CD4-positive, alpha-beta memory T cell (primary cell): ENCODE measurements around the gene MAGI2. TPM values are rescaled to one million over a fixed set of nuclear protein-coding genes. Genes with fewer than 3 reads are reported as not detected.

Experiments used
- CTCF ChIA-PET: fragments of 350-600 bp; sonication (Branson Sonifier 250); formaldehyde crosslinking; loops from one replicate; lab custom pipeline; 2021; ENCODE audit warnings: inconsistent platforms; ENCODE audit not compliant: partially characterized antibody; lab: Charles Lee
- POLR2A ChIA-PET: fragments of 350-600 bp; sonication (Branson Sonifier 250); formaldehyde crosslinking; loops from one replicate; lab custom pipeline; 2021; ENCODE audit not compliant: partially characterized antibody; lab: Charles Lee
- DNase-seq, 5 donors: peaks; one replicate each; pipeline versions ENCODE4 v3.0.0 to v3.0.0-alpha.2; 2020 to 2022; ENCODE audit warnings: mixed read lengths in 1 of 5
- H3K27ac ChIP-seq: one replicate; pipeline ENCODE4 v1.7.0; 2013; ENCODE audit warnings: low read depth, low read length
- H3K27me3 ChIP-seq: 2 replicates; pipeline ENCODE4 v1.7.0; 2013; ENCODE audit warnings: mild to moderate bottlenecking, low read length, moderate library complexity; ENCODE audit not compliant: insufficient read depth
- H3K36me3 ChIP-seq: 2 replicates; pipeline ENCODE4 v1.7.0; 2013; ENCODE audit warnings: mild to moderate bottlenecking, low read length, moderate library complexity; ENCODE audit not compliant: insufficient read depth
- H3K4me1 ChIP-seq: 2 replicates; pipeline ENCODE4 v1.7.0; 2013; ENCODE audit warnings: mild to moderate bottlenecking, low read length, moderate library complexity; ENCODE audit not compliant: insufficient read depth
- H3K4me3 ChIP-seq, 2 donors: one replicate each; pipeline ENCODE4 v1.7.0; 2013; ENCODE audit warnings: low read length in 2 of 2, mild to moderate bottlenecking in 1 of 2
- H3K9me3 ChIP-seq, 2 donors: one replicate each; pipeline ENCODE4 v1.7.0; 2013; ENCODE audit warnings: low read length in 2 of 2, control low read depth in 1 of 2; ENCODE audit not compliant: control insufficient read depth in 1 of 2
- H3K27ac Mint-ChIP-seq, 7 donors: one replicate each; pipeline ENCODE4 v1.8.0; 2020 to 2021; ENCODE audit warnings: mixed read lengths in 7 of 7, mild to moderate bottlenecking in 6 of 7, inconsistent platforms in 3 of 7, moderate library complexity in 3 of 7
- H3K27me3 Mint-ChIP-seq, 2 donors: one replicate each; pipeline ENCODE4 v1.8.0; 2020 to 2021; ENCODE audit warnings: mixed read lengths in 2 of 2
- H3K36me3 Mint-ChIP-seq, 2 donors: one replicate each; pipeline ENCODE4 v1.8.0; 2020 to 2021; ENCODE audit warnings: mixed read lengths in 2 of 2, inconsistent platforms in 1 of 2, mild to moderate bottlenecking in 1 of 2
- H3K4me1 Mint-ChIP-seq, 4 donors: one replicate each; pipeline ENCODE4 v1.8.0; 2020 to 2021; ENCODE audit warnings: mixed read lengths in 4 of 4, mild to moderate bottlenecking in 1 of 4
- H3K4me3 Mint-ChIP-seq, 8 donors: one replicate each; pipeline ENCODE4 v1.8.0; 2020 to 2021; ENCODE audit warnings: mixed read lengths in 8 of 8, mild to moderate bottlenecking in 7 of 8, moderate library complexity in 6 of 8, inconsistent platforms in 3 of 8
- H3K9me3 Mint-ChIP-seq, 8 donors: one replicate each; pipeline ENCODE4 v1.8.0; 2020 to 2021; ENCODE audit warnings: mixed read lengths in 8 of 8, mild to moderate bottlenecking in 5 of 8, inconsistent platforms in 3 of 8, moderate library complexity in 1 of 8
- intact Hi-C: fragments of 100-400 bp; cut with micrococcal nuclease; formaldehyde crosslinking; loops from one replicate; pipeline ENCODE4 v1.15.1; 2023
- polyA plus RNA-seq, 2 donors: library from polyadenylated mRNA; unstranded; fragments of 300-500 nt; fragmentation: Illumina TruSeq; gene quantifications; one replicate each; pipeline ENCODE4 v1.2.3, GENCODE V29; 2021
- total RNA-seq, 2 experiments: library from RNA; stranded (reverse); gene quantifications; one replicate each; pipeline ENCODE4 v1.2.3, GENCODE V29; 2021

The MAGI2 gene
- total and polyA plus RNA-seq, 4 experiments from 2014 or later, result 0.23 to 0.25 TPM; not detected in 2

DNA sequence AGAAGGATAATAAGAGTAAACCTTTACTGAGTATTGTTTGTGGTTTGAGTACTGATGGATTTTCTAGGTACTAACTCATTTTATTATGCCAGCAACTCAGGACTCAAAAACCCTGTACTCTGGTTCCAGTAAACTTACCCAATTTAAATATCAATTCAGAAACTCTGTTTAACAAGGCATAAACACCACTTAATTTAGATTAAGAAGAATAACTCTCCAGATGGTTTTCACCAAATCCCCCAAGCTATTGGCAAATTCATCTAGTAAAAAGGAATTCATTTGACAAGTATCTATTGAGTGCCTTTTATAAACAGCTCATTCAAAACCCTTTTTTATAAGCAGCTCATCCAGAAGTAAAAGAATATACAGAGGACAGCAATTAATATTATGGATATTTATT, 1082.5 kb downstream of the MAGI2 start:
- H3K4me1 Mint-ChIP-seq, result no peaks in the 10 kb centered on the region
- Histone ChIP-seq H3K4me1 (no peaks in the 10 kb centered on the region), H3K9me3 (no peaks in the 10 kb centered on the region), H3K36me3 (no peaks in the 10 kb centered on the region), H3K27me3 (no peaks in the 10 kb centered on the region), H3K27ac (no peak overlapping the region), H3K4me3 (no peak overlapping the region)
- no peak overlapping the region for H3K27ac Mint-ChIP-seq
- no peak overlapping the region for H3K4me3 Mint-ChIP-seq
- ChIA-PET CTCF (no interaction called here), POLR2A (no interaction called here)
- no peaks in the 10 kb centered on the region for H3K36me3 Mint-ChIP-seq
- DNase-seq, result no peak
- H3K27me3 Mint-ChIP-seq, result peaks cover 0 to 1% of the 10 kb centered on the region in 2 donors
- intact Hi-C loops, result no loop called here
- peaks cover 0 to 2% (median 0%) of the 10 kb centered on the region in 8 donors for H3K9me3 Mint-ChIP-seq

DNA sequence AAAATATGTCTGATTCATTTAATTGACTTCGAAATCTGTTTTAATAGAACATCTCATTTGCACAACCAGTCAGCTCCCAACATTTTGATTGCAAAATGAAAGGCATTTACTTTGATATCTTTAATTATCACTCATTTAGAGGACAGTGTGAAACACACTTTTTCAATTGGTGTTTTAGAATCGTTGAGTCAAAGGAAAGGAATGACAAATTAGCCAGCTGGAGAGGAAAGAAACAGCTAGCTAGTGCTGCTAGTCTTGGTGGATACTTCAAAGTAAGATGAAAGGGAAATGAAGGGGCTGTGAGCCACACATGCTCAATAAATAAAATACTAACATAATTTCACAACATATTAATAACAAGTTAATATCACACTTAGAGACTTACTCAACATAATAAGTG, 1084.7 kb downstream of the MAGI2 start:
- Histone ChIP-seq H3K9me3 (no peaks in the 10 kb centered on the region), H3K4me3 (no peak overlapping the region), H3K36me3 (no peaks in the 10 kb centered on the region), H3K27ac (no peak overlapping the region), H3K27me3 (no peaks in the 10 kb centered on the region), H3K4me1 (no peaks in the 10 kb centered on the region)
- no peaks in the 10 kb centered on the region for H3K9me3 Mint-ChIP-seq
- CTCF ChIA-PET, result no interaction called here
- H3K27ac Mint-ChIP-seq, result no peak overlapping the region
- POLR2A ChIA-PET, result no interaction called here
- H3K27me3 Mint-ChIP-seq, result no peaks in the 10 kb centered on the region
- intact Hi-C loops, result no loop called here
- no peaks in the 10 kb centered on the region for H3K4me1 Mint-ChIP-seq
- DNase-seq, result no peak
- no peaks in the 10 kb centered on the region for H3K36me3 Mint-ChIP-seq
- no peak overlapping the region for H3K4me3 Mint-ChIP-seq

DNA sequence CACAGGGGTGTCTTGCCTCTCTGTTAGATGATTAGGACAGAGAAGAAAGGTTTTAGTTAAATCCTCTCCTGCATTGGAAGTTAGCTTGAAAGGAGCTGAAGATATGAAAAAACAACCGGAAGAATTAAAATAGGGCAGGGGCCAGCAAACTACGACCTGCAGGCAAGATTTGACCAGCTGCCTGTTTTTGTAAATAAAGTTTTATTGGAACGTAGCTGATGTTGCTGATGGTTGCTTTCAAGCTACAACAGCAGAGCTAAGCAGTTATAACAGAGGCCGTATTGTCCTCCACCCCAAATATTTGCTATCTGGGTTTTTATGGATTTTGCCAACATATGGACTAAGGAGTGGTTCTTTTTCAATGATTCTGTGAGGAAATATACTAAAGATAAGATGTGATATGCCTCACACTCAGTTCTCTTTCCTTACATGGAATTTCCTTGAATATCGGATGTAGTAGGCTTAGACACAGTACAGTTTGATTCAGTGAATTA, 1086.1 kb downstream of the MAGI2 start:
- no peak overlapping the region for H3K4me3 ChIP-seq
- DNase-seq, result no peak
- no peaks in the 10 kb centered on the region for H3K9me3 ChIP-seq
- Mint-ChIP-seq H3K27ac (no peak overlapping the region), H3K36me3 (no peaks in the 10 kb centered on the region), H3K4me1 (no peaks in the 10 kb centered on the region), H3K4me3 (no peak overlapping the region), H3K27me3 (no peaks in the 10 kb centered on the region), H3K9me3 (no peaks in the 10 kb centered on the region)
- no peaks in the 10 kb centered on the region for H3K36me3 ChIP-seq
- H3K27ac ChIP-seq, result no peak overlapping the region
- POLR2A ChIA-PET, result no interaction called here
- no peaks in the 10 kb centered on the region for H3K4me1 ChIP-seq
- CTCF ChIA-PET, result no interaction called here
- H3K27me3 ChIP-seq, result no peaks in the 10 kb centered on the region
- intact Hi-C loops, result no loop called here

DNA sequence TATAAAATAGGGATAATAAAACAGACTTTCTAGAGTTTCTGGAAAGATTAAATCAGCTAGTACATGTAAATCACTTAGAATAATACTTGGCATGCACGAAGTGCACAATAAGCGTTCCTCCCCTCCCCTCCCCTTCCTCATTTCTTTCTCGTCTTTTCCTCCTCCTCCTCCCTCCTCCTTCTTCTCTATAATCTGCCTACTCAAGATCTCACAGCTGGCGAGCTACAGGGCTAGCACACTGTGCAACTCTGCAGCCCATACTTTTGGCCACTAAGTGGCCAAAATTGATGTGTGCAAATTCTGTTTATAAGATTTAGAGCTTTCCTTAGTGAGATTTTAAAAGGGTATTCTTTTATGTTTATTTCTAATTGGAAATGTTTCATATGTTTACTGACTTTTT, 1089.6 kb downstream of the MAGI2 start:
- Mint-ChIP-seq H3K27ac (no peak overlapping the region), H3K36me3 (no peaks in the 10 kb centered on the region), H3K27me3 (no peaks in the 10 kb centered on the region), H3K9me3 (peaks cover 0 to 3% (median 0%) of the 10 kb centered on the region in 8 donors), H3K4me3 (no peak overlapping the region), H3K4me1 (no peaks in the 10 kb centered on the region)
- H3K27ac ChIP-seq, result no peak overlapping the region
- CTCF ChIA-PET, result interaction anchor here (1.2 kb wide), 1 partner anchor 14 kb away, joined by 4 read pairs; no protein-coding TSS in a partner anchor
- intact Hi-C loops, result no loop called here
- no peaks in the 10 kb centered on the region for H3K27me3 ChIP-seq
- H3K4me1 ChIP-seq, result no peaks in the 10 kb centered on the region
- POLR2A ChIA-PET, result no interaction called here
- H3K4me3 ChIP-seq, result no peak overlapping the region
- no peak for DNase-seq
- no peaks in the 10 kb centered on the region for H3K36me3 ChIP-seq
- H3K9me3 ChIP-seq, result no peaks in the 10 kb centered on the region

DNA sequence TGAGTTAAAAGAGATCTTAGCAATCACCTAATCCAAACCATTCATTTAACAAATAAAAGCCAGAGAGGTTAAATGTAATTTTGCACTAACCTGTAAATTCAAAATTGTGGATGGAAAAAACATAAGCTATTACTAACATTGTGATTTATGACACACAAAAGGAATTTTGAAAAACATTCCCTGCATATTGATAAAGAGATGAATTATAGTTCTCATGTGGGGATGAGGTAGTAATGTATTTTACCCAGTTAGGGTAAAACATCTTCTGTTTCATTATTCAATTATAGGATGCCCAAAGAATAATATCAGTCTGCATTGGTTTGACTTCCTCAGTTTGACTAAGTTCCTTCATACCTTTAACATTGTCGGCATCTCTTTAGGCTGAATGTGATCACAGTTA, 1093.6 kb downstream of the MAGI2 start:
- ChIA-PET POLR2A (no interaction called here), CTCF (no interaction called here)
- peaks cover 0 to 3% (median 0%) of the 10 kb centered on the region in 8 donors for H3K9me3 Mint-ChIP-seq
- H3K4me3 Mint-ChIP-seq, result no peak overlapping the region
- H3K27ac Mint-ChIP-seq, result no peak overlapping the region
- H3K36me3 ChIP-seq, result no peaks in the 10 kb centered on the region
- no peak overlapping the region for H3K4me3 ChIP-seq
- no peaks in the 10 kb centered on the region for H3K36me3 Mint-ChIP-seq
- no peaks in the 10 kb centered on the region for H3K9me3 ChIP-seq
- H3K27ac ChIP-seq, result no peak overlapping the region
- no peaks in the 10 kb centered on the region for H3K27me3 Mint-ChIP-seq
- DNase-seq, result no peak
- H3K4me1 Mint-ChIP-seq, result no peaks in the 10 kb centered on the region
- intact Hi-C loops, result no loop called here
- no peaks in the 10 kb centered on the region for H3K27me3 ChIP-seq
- no peaks in the 10 kb centered on the region for H3K4me1 ChIP-seq

DNA sequence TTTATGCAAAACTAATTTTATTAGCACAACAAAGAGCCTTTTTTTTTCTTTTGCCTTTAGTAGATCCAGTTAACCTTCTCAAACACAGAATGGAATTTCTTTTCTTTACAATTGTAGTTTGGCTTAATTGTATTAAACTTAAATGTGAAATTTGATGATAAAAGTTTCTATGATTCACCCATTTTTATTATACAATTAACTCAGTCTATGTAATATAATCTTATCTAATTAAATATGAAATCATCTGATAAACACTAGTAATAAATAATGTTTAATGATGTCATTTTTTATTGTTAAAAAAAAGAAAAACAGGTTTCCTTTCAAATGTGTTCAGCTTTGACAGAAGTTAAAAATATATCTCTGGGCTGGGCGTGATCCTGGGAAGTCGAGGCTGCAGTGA, 1095.8 kb downstream of the MAGI2 start:
- Histone ChIP-seq H3K4me3 (no peak overlapping the region), H3K27ac (no peak overlapping the region), H3K36me3 (no peaks in the 10 kb centered on the region), H3K9me3 (no peaks in the 10 kb centered on the region), H3K27me3 (no peaks in the 10 kb centered on the region), H3K4me1 (no peaks in the 10 kb centered on the region)
- H3K27me3 Mint-ChIP-seq, result peaks cover 2% of the 10 kb centered on the region in 2 donors
- H3K9me3 Mint-ChIP-seq, result peaks cover 0 to 3% (median under 1%) of the 10 kb centered on the region in 8 donors
- POLR2A ChIA-PET, result no interaction called here
- no peaks in the 10 kb centered on the region for H3K4me1 Mint-ChIP-seq
- CTCF ChIA-PET, result no interaction called here
- intact Hi-C loops, result no loop called here
- no peak for DNase-seq
- H3K27ac Mint-ChIP-seq, result no peak overlapping the region
- no peak overlapping the region for H3K4me3 Mint-ChIP-seq
- H3K36me3 Mint-ChIP-seq, result no peaks in the 10 kb centered on the region

DNA sequence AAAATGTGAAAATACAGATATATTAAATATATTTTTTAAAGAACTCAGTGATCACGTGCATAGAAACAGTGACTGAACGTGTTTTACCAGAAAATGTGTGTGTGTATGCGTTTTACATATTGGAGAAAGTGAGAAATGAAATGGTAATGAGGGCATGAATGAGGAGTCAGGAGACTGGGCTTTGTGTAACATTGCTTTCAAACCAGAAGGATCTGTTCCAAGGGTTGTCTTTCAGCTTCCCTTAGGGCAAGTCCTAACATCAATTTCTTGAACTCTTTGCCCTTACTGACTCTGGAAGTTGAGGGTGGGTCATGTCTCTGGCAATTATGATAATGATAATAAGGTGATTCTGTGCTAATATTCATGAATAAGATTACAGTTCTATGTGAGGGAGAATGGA, 1097.6 kb downstream of the MAGI2 start:
- H3K4me1 Mint-ChIP-seq, result no peaks in the 10 kb centered on the region
- H3K9me3 ChIP-seq, result no peaks in the 10 kb centered on the region
- H3K27ac Mint-ChIP-seq, result no peak overlapping the region
- no peak overlapping the region for H3K27ac ChIP-seq
- no peak overlapping the region for H3K4me3 Mint-ChIP-seq
- no peaks in the 10 kb centered on the region for H3K36me3 Mint-ChIP-seq
- no peaks in the 10 kb centered on the region for H3K36me3 ChIP-seq
- H3K4me1 ChIP-seq, result no peaks in the 10 kb centered on the region
- POLR2A ChIA-PET, result no interaction called here
- peaks cover 2% of the 10 kb centered on the region in 2 donors for H3K27me3 Mint-ChIP-seq
- no peak for DNase-seq
- CTCF ChIA-PET, result no interaction called here
- H3K27me3 ChIP-seq, result no peaks in the 10 kb centered on the region
- peaks cover 0 to 2% (median 0%) of the 10 kb centered on the region in 8 donors for H3K9me3 Mint-ChIP-seq
- intact Hi-C loops, result no loop called here
- H3K4me3 ChIP-seq, result no peak overlapping the region

DNA sequence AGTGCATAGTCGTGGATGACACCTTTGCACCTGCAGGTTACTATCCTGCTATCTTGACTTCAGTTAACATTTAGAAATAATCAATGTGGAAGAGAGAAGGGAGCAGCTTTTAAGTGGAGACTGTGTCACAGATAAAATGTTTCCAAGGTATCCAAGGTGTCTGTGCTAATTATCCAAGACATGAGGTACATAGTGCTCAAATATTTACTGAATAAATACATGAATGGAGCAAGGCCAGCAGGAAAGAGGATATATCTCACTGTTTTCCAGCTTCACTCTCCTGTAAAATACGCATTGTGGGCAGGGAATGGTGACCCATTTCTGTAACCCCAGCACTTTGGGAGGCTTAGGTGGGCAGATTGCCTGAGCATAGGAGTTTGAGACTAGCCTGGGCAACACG, 1102.5 kb downstream of the MAGI2 start:
- Mint-ChIP-seq H3K9me3 (peaks cover 0 to 2% (median 0%) of the 10 kb centered on the region in 8 donors), H3K4me1 (no peaks in the 10 kb centered on the region), H3K4me3 (no peak overlapping the region), H3K36me3 (no peaks in the 10 kb centered on the region), H3K27me3 (peaks cover 2% of the 10 kb centered on the region in 2 donors), H3K27ac (no peak overlapping the region)
- H3K4me3 ChIP-seq, result no peak overlapping the region
- CTCF ChIA-PET, result no interaction called here
- H3K4me1 ChIP-seq, result no peaks in the 10 kb centered on the region
- POLR2A ChIA-PET, result no interaction called here
- H3K9me3 ChIP-seq, result no peaks in the 10 kb centered on the region
- no peak for DNase-seq
- H3K27me3 ChIP-seq, result no peaks in the 10 kb centered on the region
- intact Hi-C loops, result no loop called here
- no peak overlapping the region for H3K27ac ChIP-seq
- no peaks in the 10 kb centered on the region for H3K36me3 ChIP-seq
